Stimulated activated CD8-positive, alpha-beta memory T cell treated with anti-CD3 and anti-CD28 coated beads, Interleukin-4, amount 100 ng/mL, for 1 hour (primary cell): ENCODE measurements around the gene ZNF76.
"Not testable (repeated sequence)": the region's sequence is repeated elsewhere in the genome, so short reads cannot be mapped to it uniquely, and the experiment has no call there.

Experiments used
- DNase-seq, 2 donors: peaks; one replicate each; pipeline ENCODE4 v3.0.0-alpha.2; 2020; ENCODE audit warnings: low read depth in 2 of 2, low spot score in 1 of 2

Gene ZNF76

GRCh38 chr6:35298625-35299140 lies 39.1 kb downstream of the ZNF76 start:
- DNase-seq = no peak

DNA sequence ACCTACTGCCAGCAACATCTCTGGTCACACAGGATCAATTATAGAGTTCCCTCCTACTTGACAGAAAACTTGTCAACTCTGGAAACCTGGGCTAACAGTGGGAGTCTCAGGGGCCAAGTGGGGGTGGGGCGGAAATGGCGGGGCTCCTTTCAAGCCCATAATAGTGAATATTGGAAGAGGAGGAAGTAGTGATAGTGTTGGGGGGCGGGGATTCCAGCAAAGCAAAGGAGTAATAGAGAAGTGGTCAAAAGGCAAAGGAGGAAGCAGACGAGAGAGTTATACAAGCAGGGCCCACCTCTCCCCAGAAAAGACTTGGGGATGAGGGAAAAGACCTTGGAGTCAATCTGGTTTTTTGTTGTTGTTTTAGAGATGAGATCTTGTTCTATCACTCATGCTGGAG lies 40.1 kb downstream of the ZNF76 start:
- DNase-seq = no peak

DNA sequence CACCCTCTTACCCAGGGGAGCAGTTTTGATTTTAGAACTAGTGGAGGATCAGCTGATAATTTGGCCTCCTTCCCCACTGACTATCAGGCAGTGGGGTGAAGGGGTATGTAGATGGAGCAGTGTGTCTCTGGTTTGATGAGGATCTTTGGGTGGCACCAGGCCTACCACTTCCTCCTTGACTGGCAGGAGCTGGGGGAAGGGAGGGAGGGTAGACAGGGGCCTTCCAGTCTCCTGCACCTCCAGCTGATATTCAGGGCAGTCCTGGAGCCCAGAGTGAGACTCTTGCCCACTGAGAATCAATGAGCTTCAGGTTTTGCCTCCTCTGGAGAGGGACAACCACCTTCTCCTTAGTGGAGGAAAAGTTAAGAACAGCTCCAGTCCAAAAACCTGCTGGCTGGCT lies 41.3 kb downstream of the ZNF76 start:
- DNase-seq = no peak

DNA sequence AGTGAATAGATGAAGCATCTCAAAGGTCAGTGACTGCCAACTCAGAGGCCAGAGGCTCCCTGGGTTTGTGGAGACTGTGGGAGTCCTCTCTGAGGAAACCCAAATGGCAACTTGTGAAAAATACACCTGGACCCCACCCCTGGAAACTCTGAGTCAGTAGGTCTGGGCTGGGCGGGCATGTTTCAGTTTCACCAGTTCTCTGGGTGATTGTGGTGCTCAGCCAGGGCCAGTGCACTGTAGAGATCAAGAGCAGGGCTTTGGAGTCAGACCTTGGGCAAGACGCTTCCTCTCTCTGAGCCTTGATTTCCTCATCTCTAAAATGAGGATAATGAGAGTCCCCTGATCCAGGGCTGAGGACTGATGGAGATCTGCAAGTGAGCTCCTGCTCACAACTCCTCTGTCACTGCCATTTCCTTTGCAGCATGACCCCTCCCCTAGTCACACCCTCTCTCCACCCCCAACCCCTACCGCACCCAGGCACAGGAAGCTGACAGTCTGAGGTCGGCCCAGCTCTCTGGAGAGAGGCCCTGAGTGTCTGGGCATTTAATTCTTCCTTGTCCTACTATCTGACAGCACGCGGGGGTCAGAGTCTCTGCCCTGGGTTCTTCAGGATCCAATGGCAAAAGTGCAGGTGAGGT lies 43.2 kb downstream of the ZNF76 start:
- peak; percentile 66 to 75 for DNase-seq

DNA sequence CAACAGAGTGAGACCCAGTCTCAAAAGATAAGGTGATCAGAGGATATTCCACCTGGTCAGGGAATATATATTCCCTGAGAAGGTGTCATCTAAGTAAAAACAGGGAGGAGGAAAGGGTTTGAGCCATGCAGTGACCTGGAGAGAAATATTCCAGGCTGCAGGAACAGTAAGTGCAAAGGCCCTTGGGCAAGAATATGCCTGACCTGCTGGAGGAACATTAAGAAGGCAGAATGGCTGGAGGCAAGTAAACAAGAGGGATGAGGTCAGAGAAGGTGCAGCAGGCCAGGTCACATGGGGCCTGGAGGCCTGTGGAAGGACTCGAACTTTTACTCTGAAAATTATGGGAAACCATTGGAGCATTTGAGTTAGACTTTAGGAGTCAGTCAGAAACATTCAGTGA lies 44.8 kb downstream of the ZNF76 start:
- no peak for DNase-seq

- no peak for DNase-seq
Measured at GRCh38 chr6:35305117-35305516, 45.6 kb downstream of the ZNF76 start.

DNA sequence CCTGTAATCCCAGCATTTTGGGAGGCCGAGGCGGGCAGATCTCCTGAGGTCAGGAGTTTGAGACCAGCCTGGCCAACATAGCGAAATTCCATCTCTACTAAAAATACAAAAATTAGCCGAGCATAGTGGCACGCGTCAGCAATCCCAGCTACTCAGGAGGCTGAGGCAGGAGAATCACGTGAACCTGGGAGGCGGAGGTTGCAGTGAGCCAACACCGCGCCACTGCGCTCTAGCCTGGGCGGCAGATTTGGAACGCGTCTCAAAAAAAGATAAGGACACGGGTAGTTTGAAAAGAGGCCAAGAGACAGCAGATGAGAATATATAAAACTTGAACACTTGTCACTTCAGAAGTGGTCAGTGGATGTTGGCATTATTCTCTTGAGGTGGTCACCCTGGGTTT lies 47.6 kb downstream of the ZNF76 start:
- not testable (repeated sequence) for DNase-seq

GRCh38 chr6:35308543-35308942 lies 49.0 kb downstream of the ZNF76 start:
- DNase-seq = not testable (repeated sequence)

GRCh38 chr6:35309611-35310264 lies 50.2 kb downstream of the ZNF76 start:
- no peak for DNase-seq

DNA sequence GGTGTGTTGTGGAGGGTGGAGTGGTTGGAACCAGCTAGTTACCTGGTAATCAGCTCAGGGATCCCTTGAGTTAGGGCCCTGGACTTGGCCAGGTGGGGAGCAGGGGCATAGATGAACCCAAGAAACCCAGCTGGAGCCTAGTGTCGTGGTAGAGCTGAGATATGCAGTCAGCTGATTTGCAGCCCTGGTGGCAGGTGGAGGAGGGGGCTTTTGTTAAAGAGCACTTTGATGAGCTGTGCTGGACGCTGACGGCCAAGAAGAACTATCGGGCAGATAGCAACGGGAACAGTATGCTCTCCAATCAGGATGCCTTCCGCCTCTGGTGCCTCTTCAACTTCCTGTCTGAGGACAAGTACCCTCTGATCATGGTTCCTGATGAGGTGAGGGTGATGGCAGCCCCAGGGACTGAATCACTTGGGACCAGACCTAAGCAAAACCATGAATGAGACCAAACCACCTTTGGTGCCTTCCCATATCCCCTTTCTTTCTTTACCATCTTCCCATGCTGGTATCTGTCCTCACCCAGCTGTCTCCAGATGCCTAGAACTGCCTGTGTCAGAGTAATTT lies 50.8 kb downstream of the ZNF76 start:
- DNase-seq = no peak

DNA sequence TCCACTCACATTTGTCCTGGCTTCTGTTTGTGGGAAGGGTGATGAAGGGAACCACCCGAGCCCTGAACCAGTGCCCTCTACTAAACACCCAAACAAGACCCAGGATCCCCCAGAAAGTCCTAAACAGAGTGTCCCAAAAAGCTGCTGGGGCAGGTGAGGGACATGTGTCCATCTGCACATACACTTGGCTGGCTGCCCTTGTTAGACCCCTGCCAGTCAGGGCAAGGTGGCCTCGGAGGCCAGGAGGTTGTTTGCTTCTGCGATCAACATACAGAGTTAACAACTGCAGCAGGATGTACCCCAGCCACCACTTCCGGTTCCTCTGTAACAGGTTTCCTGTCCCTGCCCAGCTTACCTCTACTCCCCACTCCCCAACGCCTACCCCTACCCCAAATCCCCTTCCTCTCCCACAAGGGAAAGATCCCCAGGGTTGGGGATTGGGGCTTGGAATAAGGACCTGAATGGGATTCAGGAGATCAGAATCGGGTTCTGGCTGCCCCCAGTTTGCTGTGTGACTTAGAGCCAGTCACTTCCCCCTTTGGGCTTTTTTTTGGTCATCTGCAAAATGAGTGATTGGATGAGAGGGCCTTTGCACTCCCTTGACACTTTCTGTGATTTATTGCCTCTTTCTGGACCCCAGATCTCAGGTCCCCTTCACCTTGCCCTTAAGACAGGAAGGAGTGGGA lies 52.0 kb downstream of the ZNF76 start:
- no peak for DNase-seq

DNA sequence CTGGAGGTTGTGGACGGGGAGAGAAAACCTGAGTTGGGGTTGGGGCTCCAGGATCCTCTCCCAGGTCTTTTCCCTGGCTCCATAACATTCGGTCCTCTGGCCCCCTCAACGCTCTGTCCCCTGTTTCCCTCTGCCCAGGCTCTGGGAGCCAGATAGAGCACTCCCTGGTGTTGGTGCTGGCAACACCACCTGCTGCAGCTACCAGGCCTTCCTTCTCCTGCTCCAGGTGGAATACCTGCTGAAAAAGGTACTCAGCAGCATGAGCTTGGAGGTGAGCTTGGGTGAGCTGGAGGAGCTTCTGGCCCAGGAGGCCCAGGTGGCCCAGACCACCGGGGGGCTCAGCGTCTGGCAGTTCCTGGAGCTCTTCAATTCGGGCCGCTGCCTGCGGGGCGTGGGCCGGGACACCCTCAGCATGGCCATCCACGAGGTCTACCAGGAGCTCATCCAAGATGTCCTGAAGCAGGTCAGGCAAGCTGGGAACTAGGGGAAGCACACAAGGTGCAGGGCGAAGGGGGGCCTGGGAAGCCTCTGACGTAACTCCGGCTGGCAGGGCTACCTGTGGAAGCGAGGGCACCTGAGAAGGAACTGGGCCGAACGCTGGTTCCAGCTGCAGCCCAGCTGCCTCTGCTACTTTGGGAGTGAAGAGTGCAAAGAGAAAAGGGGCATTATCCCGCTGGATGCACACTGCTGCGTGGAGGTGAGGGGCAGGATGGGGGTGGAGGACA lies 52.7 kb downstream of the ZNF76 start:
- DNase-seq = no peak

GRCh38 chr6:35312807-35313206 lies 53.3 kb downstream of the ZNF76 start:
- DNase-seq = no peak

GRCh38 chr6:35317483-35318195 lies 58.1 kb downstream of the ZNF76 start:
- no peak for DNase-seq

DNA sequence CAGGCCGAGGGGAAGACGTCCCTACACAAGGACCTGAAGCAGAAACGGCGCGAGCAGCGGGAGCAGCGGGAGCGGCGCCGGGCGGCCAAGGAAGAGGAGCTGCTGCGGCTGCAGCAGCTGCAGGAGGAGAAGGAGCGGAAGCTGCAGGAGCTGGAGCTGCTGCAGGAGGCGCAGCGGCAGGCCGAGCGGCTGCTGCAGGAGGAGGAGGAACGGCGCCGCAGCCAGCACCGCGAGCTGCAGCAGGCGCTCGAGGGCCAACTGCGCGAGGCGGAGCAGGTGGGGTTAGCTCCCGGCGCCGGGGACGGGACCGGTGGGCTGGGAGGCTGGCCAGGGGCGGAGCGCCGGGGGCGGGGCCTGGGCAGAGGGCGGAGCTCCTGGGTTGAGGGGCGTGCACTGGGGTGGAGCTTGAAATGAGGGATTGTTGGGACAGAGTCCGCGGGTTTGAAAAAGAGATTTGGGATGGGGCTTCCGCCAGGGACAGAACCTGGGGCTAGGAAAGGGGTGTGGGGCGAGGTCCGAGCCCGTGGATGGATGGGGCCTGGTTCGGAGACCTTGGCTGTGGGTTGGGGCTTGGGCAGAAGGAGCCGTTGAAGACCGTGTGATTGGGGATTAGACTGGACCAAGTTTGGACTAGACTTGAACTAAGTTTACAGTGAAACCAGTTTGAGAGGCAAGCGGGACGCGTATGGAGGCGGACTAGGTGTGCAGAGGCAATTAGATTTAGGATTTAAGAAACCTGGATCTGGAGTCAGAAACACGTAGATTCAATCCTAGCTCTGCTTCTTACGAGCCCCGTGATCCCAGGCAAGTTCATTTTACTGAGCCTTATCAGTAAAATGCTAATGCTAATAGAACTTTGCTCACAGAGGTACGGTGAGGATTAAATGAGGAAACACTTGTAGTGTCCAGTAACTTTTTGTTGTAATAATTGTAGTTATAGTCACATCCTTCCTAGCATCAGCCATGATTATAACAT lies 58.9 kb downstream of the ZNF76 start:
- DNase-seq = no peak

DNA sequence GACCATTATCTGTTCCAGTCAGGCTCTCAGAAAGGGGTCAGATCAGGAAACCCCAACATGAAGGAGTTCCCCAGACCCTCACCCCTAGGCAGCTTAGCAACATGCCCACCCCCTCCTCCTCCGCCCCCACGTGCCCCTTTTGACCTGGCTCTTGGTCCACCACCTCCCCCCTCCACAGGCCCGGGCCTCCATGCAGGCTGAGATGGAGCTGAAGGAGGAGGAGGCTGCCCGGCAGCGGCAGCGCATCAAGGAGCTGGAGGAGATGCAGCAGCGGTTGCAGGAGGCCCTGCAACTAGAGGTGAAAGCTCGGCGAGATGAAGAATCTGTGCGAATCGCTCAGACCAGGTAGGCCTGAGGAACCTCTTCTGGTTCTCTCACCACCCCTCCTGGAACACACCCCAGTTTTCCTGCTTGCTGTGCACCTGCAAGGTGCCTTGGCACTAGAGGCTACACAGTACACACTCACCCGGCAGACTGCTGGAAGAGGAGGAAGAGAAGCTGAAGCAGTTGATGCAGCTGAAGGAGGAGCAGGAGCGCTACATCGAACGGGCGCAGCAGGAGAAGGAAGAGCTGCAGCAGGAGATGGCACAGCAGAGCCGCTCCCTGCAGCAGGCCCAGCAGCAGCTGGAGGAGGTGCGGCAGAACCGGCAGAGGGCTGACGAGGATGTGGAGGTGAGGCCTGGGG lies 60.0 kb downstream of the ZNF76 start:
- no peak for DNase-seq

DNA sequence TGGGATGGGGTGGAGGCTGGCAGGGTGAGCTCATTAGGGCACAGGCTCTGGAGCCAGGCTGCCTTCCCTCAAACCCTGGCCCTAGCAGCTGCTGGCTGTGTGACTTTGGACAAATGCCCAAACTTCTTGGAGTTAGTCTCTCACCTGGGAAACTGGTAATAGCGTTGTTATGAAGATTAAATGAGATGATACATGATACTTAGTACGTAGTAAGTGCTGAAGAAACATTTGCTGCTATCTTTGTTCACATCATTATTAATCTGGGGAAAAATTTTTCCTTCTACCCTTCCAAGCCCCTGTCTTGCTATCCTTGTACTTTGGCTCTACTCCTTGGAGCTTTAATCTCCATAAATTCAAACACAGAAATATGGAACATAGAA lies 60.5 kb downstream of the ZNF76 start:
- DNase-seq = no peak

DNA sequence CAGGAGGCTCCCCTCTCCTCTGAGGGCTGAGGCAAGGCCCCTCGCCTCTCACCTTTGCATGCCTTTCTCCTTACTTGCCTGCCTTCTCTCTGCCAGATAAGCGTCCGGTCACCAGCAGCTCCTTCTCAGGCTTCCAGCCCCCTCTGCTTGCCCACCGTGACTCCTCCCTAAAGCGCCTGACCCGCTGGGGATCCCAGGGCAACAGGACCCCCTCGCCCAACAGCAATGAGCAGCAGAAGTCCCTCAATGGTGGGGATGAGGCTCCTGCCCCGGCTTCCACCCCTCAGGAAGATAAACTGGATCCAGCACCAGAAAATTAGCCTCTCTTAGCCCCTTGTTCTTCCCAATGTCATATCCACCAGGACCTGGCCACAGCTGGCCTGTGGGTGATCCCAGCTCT lies 61.6 kb downstream of the ZNF76 start:
- DNase-seq = no peak
